H9 (cell line): Measurements from ENCODE around the gene MAPK1IP1L. TPM values are rescaled to one million over a fixed set of nuclear protein-coding genes. Genes with fewer than 3 reads are reported as not detected.
A peak's percentile ranks its signal among the peaks of the same experiment; 100 is the strongest.

ENCODE experiments used
- DNase-seq: peaks from one replicate; pipeline ENCODE4 v3.0.0-alpha.2; 2017
- H2AFZ ChIP-seq: one replicate; pipeline ENCODE4 v1.6.1; 2013; ENCODE audit warnings: mild to moderate bottlenecking, low read length, control low read depth, moderate library complexity
- H2AK5ac ChIP-seq: 2 replicates; pipeline ENCODE4 v1.6.1; 2013; ENCODE audit warnings: low read length, control low read depth, mixed read lengths; ENCODE audit not compliant: insufficient read length
- H2BK120ac ChIP-seq: one replicate; pipeline ENCODE4 v1.6.1; 2013; ENCODE audit warnings: low read depth, mild to moderate bottlenecking, low read length, control low read depth, inconsistent platforms; ENCODE audit not compliant: poor library complexity, severe bottlenecking
- H2BK12ac ChIP-seq: 2 replicates; pipeline ENCODE4 v1.6.1; 2013; ENCODE audit warnings: low read length, control low read depth, mixed read lengths, low read depth; ENCODE audit not compliant: insufficient read length
- H2BK15ac ChIP-seq: 2 replicates; pipeline ENCODE4 v1.6.1; 2013; ENCODE audit warnings: low read depth, low read length, control low read depth
- H2BK20ac ChIP-seq: one replicate; pipeline ENCODE4 v1.6.1; 2013; ENCODE audit warnings: low read depth, mild to moderate bottlenecking, low read length, control low read depth, inconsistent platforms; ENCODE audit not compliant: poor library complexity, severe bottlenecking
- H2BK5ac ChIP-seq: 2 replicates; pipeline ENCODE4 v1.6.1; 2013; ENCODE audit warnings: low read length, control low read depth, mixed read lengths; ENCODE audit not compliant: insufficient read length
- H3K14ac ChIP-seq: 2 replicates; pipeline ENCODE4 v1.6.1; 2013; ENCODE audit warnings: low read length, control low read depth; ENCODE audit not compliant: insufficient read depth
- H3K18ac ChIP-seq: 2 replicates; pipeline ENCODE4 v1.6.1; 2013; ENCODE audit warnings: low read depth, mild to moderate bottlenecking, mixed read lengths, low read length, control low read depth; ENCODE audit not compliant: insufficient read length
- H3K23ac ChIP-seq: 2 replicates; pipeline ENCODE4 v1.6.1; 2013; ENCODE audit warnings: low read length, control low read depth, mixed read lengths, low read depth; ENCODE audit not compliant: insufficient read length
- H3K23me2 ChIP-seq: 2 replicates; pipeline ENCODE4 v1.6.1; 2013; ENCODE audit warnings: low read depth, mild to moderate bottlenecking, mixed read lengths, low read length, control low read depth; ENCODE audit not compliant: insufficient read length, poor library complexity, severe bottlenecking
- H3K27ac ChIP-seq: 2 replicates; pipeline ENCODE4 v1.5.1; 2013; ENCODE audit warnings: low read length, control low read depth, mixed read lengths, low read depth; ENCODE audit not compliant: insufficient read length
- H3K27me3 ChIP-seq: 2 replicates; pipeline ENCODE4 v1.6.1; 2013; ENCODE audit warnings: low read length, control low read depth, inconsistent platforms; ENCODE audit not compliant: insufficient read depth
- H3K4ac ChIP-seq: 2 replicates; pipeline ENCODE4 v1.6.1; 2013; ENCODE audit warnings: low read depth, mild to moderate bottlenecking, control low read depth, inconsistent platforms, low read length, moderate library complexity
- H3K4me1 ChIP-seq: 2 replicates; pipeline ENCODE4 v1.6.1; 2013; ENCODE audit warnings: low read length, control low read depth, inconsistent platforms; ENCODE audit not compliant: insufficient read depth
- H3K4me2 ChIP-seq: 2 replicates; pipeline ENCODE4 v1.6.1; 2013; ENCODE audit warnings: low read length, control low read depth, mixed read lengths; ENCODE audit not compliant: insufficient read length, insufficient read depth
- H3K56ac ChIP-seq: 2 replicates; pipeline ENCODE4 v1.6.1; 2013; ENCODE audit warnings: low read depth, mild to moderate bottlenecking, mixed read lengths, low read length, control low read depth; ENCODE audit not compliant: insufficient read length
- H3K79me1 ChIP-seq: 2 replicates; pipeline ENCODE4 v1.6.1; 2013; ENCODE audit warnings: low read depth, mild to moderate bottlenecking, moderate library complexity, low read length, control low read depth, inconsistent platforms; ENCODE audit not compliant: insufficient read depth, poor library complexity, severe bottlenecking
- H3K79me2 ChIP-seq: 2 replicates; pipeline ENCODE4 v1.6.1; 2013; ENCODE audit warnings: low read length, control low read depth, inconsistent platforms; ENCODE audit not compliant: insufficient read depth
- H3K9ac ChIP-seq: 2 replicates; pipeline ENCODE4 v1.6.1; 2013; ENCODE audit warnings: low read length, control low read depth, mixed read lengths; ENCODE audit not compliant: insufficient read length; ENCODE audit errors: extremely low read depth
- H3K9me3 ChIP-seq: one replicate; pipeline ENCODE4 v1.6.1; 2013; ENCODE audit warnings: low read depth, low read length, inconsistent platforms; ENCODE audit not compliant: control insufficient read depth
- H3T11ph ChIP-seq: one replicate; pipeline ENCODE4 v1.6.1; 2013; ENCODE audit warnings: mild to moderate bottlenecking, low read length, control low read depth, inconsistent platforms
- H4K20me1 ChIP-seq: one replicate; pipeline ENCODE4 v1.6.1; 2013; ENCODE audit not compliant: control insufficient read depth, insufficient read length, insufficient read depth
- H4K5ac ChIP-seq: 2 replicates; pipeline ENCODE4 v1.6.1; 2013; ENCODE audit warnings: low read depth, mild to moderate bottlenecking, mixed read lengths, low read length, control low read depth; ENCODE audit not compliant: insufficient read length
- H4K8ac ChIP-seq: replicated peaks from 2 replicates; pipeline ENCODE4 v1.6.1; 2013; ENCODE audit warnings: low read length, control low read depth, mixed read lengths, low read depth; ENCODE audit not compliant: insufficient read length
- H4K91ac ChIP-seq: 2 replicates; pipeline ENCODE4 v1.6.1; 2013; ENCODE audit warnings: low read depth, mild to moderate bottlenecking, moderate library complexity, mixed read lengths, low read length, control low read depth; ENCODE audit not compliant: insufficient read length
- H3K27ac Mint-ChIP-seq, 3 experiments: 2 replicates in 2 of 3; 3 replicates in 1 of 3; pipeline ENCODE4 v1.8.0; 2020 to 2021; ENCODE audit warnings: mixed read lengths in 3 of 3, mild to moderate bottlenecking in 1 of 3, moderate library complexity in 1 of 3
- H3K27me3 Mint-ChIP-seq: 2 replicates; pipeline ENCODE4 v1.8.0; 2021; ENCODE audit warnings: low read depth, mild to moderate bottlenecking, moderate library complexity, mixed read lengths
- H3K36me3 Mint-ChIP-seq, 3 experiments: 2 replicates in 2 of 3; 3 replicates in 1 of 3; pipeline ENCODE4 v1.8.0; 2020 to 2021; ENCODE audit warnings: low read depth in 3 of 3, mixed read lengths in 3 of 3; ENCODE audit not compliant: insufficient read depth in 1 of 3
- H3K4me1 Mint-ChIP-seq, 2 experiments: 2 replicates each; pipeline ENCODE4 v1.8.0; 2020; ENCODE audit warnings: mixed read lengths in 2 of 2
- H3K4me3 Mint-ChIP-seq, 2 experiments: 2 replicates in 1 of 2; 3 replicates in 1 of 2; pipeline ENCODE4 v1.8.0; 2020 to 2021; ENCODE audit warnings: mild to moderate bottlenecking in 2 of 2, mixed read lengths in 2 of 2, moderate library complexity in 1 of 2
- H3K9me3 Mint-ChIP-seq, 2 experiments: 2 replicates in 1 of 2; 3 replicates in 1 of 2; pipeline ENCODE4 v1.8.0; 2020; ENCODE audit warnings: mild to moderate bottlenecking in 2 of 2, mixed read lengths in 2 of 2, moderate library complexity in 1 of 2
- CTCF ChIP-seq: fragments of 200-600 bp; sonication (generic); conservative IDR thresholded peaks from 3 replicates; pipeline ENCODE4 v1.8.0; 2021; ENCODE audit warnings: antibody characterized with exemption, mild to moderate bottlenecking
- WGBS: extraction: QIAGEN DNeasy Blood & Tissue Kit; methylation state at CpG from one replicate; pipeline ENCODE4 v1.1.7; 2013; ENCODE audit warnings: missing lambda C conversion rate, low lambda C conversion rate, mixed read lengths; ENCODE audit not compliant: insufficient read length; ENCODE audit errors: extremely low coverage; 5-methylcytosine and 5-hydroxymethylcytosine counted together
- total RNA-seq: library from RNA; stranded (reverse); gene quantifications from 2 replicates; pipeline ENCODE4 v1.2.1, GENCODE V29; 2021

Gene MAPK1IP1L
- total RNA-seq, 1 experiment from 2014 or later = 133 TPM

GRCh38 chr14:55075628-55076175 lies 24.3 kb downstream of the MAPK1IP1L start:
- H4K8ac ChIP-seq = no peak overlapping the region
- H2BK5ac ChIP-seq = no peak overlapping the region
- no peaks in the 10 kb centered on the region for H3K9me3 ChIP-seq
- Mint-ChIP-seq H3K36me3 (no peaks in the 10 kb centered on the region), H3K4me1 (peaks cover 12 to 13% of the 10 kb centered on the region in 2 experiments), H3K9me3 (no peaks in the 10 kb centered on the region), H3K4me3 (no peak overlapping the region), H3K27ac (peak overlapping the region in 1 of 3 experiments; percentile 4; a peak in 2 of 7 replicates), H3K27me3 (no peaks in the 10 kb centered on the region)
- no peaks in the 10 kb centered on the region for H3K27me3 ChIP-seq
- H2AK5ac ChIP-seq = no peak overlapping the region
- H3K79me1 ChIP-seq = no peaks in the 10 kb centered on the region
- no peak overlapping the region for H3K4me2 ChIP-seq
- no peak overlapping the region for H4K91ac ChIP-seq
- H3K4me1 ChIP-seq = no peaks in the 10 kb centered on the region; the same call in 1 of the 2 replicates
- no peak overlapping the region for H3K18ac ChIP-seq
- H4K20me1 ChIP-seq = no peaks in the 10 kb centered on the region
- H3K4ac ChIP-seq = no peak overlapping the region
- no peak overlapping the region for H4K5ac ChIP-seq
- H2BK20ac ChIP-seq = no peak overlapping the region
- no peak for DNase-seq
- H3K9ac ChIP-seq = no peak overlapping the region
- H2BK120ac ChIP-seq = no peak overlapping the region
- no peak overlapping the region for H2BK15ac ChIP-seq
- no peak overlapping the region for H3K27ac ChIP-seq
- no peak overlapping the region for H2AFZ ChIP-seq
- no peak for TF ChIP-seq CTCF
- no peak overlapping the region for H3K56ac ChIP-seq
- no peaks in the 10 kb centered on the region for H3K23me2 ChIP-seq
- no peak overlapping the region for H2BK12ac ChIP-seq
- H3K23ac ChIP-seq = no peak overlapping the region
- no peaks in the 10 kb centered on the region for H3K79me2 ChIP-seq
- H3T11ph ChIP-seq = no peak overlapping the region
- no CpG with 5 or more reads among the region's 3 CpGs for WGBS
- no peak overlapping the region for H3K14ac ChIP-seq
